ENCODE measurements around the gene TRRAP.

Gene TRRAP

DNA sequence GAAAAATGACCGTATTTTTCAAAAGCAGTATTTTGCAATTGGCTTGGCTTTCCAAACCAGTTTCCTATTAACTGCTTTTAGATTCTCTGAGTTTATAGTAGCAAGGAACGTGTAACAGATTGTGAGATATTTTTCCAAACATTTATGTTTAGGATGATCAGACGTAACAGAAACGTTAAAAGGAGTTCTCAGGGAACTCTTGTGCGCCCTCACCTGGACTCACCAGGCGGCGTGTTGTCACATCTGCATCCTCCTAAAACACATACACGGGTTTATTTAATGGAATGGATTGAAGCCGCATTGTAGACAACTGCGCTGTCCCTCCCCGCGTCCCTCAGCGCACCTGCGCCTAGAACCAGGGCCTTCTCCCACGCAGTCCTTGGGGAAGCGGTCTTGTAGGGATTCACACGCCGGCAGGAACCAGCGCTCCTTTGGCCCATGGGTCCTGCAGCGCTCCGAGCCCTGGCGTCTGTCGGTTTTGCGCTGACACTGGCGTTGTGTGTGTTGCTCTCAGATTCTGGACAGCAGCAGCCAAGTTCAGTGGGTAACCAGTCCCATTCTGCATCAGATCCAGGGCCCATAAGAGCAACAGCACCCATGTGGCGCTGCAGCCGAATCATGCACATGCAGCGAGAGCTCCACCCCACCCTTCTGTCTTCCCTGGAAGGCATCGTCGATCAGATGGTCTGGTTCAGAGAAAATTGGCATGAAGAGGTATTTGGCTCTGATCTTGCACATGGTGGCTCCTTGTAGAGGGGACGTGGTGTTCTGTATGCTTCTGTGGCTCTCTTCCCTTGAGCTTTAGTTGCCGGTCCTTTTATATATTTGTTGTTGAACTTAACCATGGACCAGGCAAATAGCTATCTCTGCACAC, 114.9 kb downstream of the TRRAP start:
- DNase-seq, result no peak

- DNase-seq, result no peak
Observed at GRCh38 chr7:98994046-98994944, 116.0 kb downstream of the TRRAP start.

DNA sequence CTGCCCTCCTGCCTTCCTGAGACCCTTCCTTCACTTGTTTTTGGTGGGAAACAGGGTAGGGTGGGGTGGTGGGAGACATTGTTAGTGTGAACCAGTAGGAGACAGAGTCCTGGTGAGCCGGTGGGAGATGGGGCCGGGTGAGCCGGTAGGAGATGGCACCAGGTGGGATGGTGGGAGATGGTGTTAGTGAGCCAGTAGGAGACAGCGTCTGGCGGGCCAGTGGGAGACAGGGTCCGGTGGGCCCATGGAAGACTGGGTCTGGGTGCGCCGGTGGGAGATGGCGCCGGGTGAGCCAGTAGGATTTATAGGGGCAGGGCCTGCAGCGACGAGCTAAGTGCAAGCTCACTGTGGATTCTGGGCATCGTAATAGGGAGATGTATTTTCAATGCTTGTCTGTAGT, 116.8 kb downstream of the TRRAP start:
- DNase-seq, result no peak

DNA sequence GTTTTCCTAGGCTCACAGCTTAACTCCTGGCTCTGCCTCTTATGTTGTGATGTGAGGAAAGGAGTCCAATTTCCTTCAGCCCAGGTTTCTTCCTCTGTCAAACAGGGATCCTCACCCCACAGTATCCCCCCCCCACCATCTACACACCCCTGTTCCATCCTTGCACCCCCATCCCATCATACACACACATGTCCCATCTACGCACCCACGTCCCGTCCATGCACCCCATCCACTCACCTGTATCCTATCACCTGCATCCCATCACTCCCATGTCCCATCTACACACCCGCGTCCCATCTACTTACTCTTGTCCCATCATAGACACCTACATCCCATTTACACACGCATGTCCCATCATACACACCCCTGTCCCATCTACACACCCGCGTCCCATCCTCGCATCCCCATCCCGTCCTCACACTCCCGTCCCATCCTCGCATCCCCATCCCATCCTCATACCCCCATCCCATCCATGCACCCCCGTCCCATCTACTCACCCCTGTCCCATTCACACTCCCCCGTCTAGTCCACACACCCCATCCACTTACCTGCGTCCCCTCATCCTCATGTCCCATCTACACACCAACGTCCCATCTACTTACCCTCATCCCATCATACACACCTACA, 117.3 kb downstream of the TRRAP start:
- no peak for DNase-seq

DNA sequence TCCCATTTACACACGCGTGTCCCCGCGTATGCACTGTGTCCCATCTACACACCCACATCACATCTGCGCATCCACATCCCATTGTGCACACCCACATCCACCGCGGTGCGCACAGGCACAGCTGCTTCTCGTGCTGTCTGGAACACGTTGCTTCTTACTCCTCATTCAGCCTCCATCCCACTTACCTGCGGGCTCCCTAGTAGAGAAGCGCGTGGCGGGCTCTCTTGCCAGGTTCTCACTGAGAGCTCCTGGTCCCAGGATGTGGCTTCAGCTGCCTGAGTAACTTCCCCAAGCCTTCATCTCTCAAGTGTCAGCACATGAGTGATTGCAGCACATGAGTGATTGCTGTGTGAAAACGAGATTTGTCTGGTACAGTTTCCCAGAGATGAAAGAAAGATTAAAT, 117.8 kb downstream of the TRRAP start:
- DNase-seq, result no peak

DNA sequence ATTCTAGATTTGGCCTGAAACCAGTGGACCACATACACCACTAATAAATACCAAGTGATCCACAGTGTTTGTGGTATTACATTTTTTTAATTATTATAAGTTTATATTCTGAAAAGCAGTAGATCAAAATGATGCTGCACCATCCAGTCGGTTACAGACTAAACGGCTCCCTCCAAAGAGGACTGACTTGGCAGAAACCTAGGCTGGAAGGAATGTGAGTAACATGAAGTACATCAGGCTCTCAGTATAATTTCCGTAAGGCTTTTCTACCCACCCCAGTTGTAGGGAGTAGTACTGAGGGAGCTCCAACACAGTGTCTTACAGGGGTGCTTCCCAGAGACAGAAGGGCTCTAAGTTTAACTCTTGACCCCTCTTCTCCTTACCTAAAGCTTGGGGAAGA, 119.5 kb downstream of the TRRAP start:
- no peak for DNase-seq

GRCh38 chr7:98998821-98999725, 120.7 kb downstream of the TRRAP start:
- DNase-seq, result no peak

- DNase-seq, result no peak
Observed at GRCh38 chr7:99000196-99000903, 122.0 kb downstream of the TRRAP start.

DNA sequence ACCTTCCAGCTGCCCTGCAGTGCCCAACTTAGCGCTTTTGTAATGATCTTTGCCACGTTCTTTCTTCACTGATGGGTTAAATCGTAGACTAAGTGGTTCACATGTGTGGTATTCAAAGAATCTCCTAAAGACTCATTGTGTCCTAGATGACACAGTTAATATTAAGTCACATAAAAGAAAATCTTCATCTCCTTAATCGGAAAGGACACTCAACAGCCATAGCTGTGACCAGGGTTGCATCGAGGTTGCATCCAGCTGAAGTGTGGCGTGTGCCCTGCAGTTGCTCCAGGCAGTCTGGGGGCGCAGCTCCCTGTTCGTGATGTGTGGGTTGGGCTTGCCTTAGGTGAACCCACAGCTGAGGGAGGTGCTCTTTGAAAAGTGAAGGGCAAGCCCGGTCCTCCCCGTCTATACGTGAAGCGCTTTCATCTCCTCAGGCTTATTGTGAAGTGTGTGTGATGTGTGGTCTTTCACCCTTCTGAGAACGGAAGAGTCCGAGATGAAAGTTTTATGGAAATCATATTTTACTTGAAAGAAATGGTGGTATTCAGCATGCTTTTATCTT, 122.7 kb downstream of the TRRAP start:
- DNase-seq, result no peak

DNA sequence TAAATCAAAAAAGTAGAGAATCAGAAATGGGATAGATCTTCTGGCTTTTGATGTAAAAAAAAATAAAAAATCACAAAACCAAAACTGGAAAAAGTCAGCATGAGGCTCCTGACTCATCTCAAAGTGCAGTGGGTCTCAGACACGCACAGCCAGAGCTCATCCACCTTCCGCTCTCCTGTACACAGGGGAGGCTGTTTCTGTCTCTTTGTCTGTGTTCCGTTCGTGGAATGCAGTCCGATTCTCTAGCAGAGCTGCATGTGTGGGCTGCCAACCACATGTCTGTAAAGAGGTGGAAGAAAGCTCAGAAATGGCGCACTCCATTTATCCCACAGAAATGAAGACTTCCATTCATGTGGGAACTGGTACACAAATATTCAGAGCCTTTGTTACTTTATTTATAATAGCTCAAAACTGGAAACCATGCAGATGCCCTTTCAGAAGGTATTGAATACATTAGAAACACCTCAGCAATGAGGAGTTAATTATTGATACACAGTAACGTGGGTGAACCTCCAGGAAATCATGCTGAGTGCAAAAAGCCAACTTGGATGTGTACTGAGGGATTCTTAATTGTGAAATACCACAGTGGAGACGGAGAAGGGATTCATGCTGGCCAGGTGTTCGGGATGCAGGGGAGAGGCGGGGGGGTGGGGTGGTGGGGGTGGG, 123.3 kb downstream of the TRRAP start:
- DNase-seq, result no peak

- DNase-seq, result no peak
Observed at GRCh38 chr7:99002148-99002826, 124.0 kb downstream of the TRRAP start.

DNA sequence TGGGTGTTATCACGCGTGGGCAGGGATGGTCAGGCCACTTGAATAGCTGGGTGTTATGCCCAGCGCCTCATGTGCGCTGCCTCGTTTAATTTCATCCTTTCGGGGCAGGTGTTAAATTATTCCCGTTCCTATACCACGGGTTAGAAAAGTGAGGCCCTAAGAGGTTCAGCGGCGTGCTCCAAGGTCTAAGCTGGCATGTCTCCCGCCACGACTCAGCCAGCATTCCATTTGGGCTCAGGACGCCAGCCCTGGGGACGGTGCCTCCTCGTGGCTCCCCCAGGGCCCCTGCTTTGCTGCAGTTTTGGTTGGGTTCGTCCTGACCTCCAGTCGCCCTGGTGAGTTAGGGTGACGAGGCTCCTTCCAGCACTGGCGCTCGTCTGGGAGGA, 124.5 kb downstream of the TRRAP start:
- DNase-seq, result no peak

- DNase-seq, result no peak
Observed at GRCh38 chr7:99003419-99003818, 125.1 kb downstream of the TRRAP start.

GRCh38 chr7:99004216-99004615, 125.9 kb downstream of the TRRAP start:
- no peak for DNase-seq

GRCh38 chr7:99004781-99005500, 126.6 kb downstream of the TRRAP start:
- no peak for DNase-seq

DNA sequence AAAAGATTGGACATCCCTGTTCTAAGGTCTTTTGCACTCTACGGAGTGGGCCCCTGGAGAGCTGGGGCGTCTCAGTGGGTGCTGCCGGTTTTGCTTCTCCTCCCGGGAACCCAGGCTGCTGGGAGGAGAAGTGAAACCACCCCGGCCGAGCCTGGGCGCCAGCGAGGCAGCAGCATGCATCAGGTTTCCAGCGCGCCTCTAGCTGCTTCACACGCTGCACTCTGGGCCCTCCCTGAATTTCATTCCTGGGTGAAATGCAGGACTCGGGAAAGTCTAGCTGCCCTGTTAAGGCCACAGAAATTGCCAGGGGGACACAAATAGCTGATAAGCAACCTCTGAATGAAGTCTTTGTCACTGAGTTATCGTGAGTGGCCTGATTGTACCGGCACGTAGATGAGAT, 127.4 kb downstream of the TRRAP start:
- DNase-seq, result no peak

- no peak for DNase-seq
Observed at GRCh38 chr7:99006739-99007424, 128.6 kb downstream of the TRRAP start.

- no peak for DNase-seq
Observed at GRCh38 chr7:99008181-99008631, 129.9 kb downstream of the TRRAP start.

Measured in stimulated activated CD4-positive, alpha-beta T cell treated with anti-CD3 and anti-CD28 coated beads, Interleukin-2, amount 100 ng/mL, for 48 hours (primary cell).